ENCODE data around the gene ZNF850. TPM values are rescaled to one million over a fixed set of nuclear protein-coding genes. Genes with fewer than 3 reads are reported as not detected.

The ZNF850 gene
- total and polyA plus RNA-seq, 2 of the 8 experiments (the other 6 are each of a cell fraction or from before 2014, with no cell fraction given), result 6.7 to 21.2 TPM

- TF ChIP-seq RNF2 (IDR thresholded peaks at IDR 0.05; ENCODE audit: borderline replicate concordance, low read depth, low read length, missing control alignments, poor library complexity, severe bottlenecking) (no peak), PHF8 (conservative IDR thresholded peaks at IDR 0.05; ENCODE audit: low read depth, low read length) (no peak), POLR2AphosphoS5 (IDR thresholded peaks at IDR 0.05; ENCODE audit: low read depth, low read length) (no peak), KDM5A (IDR thresholded peaks at IDR 0.05; ENCODE audit: low read length) (no peak), SIRT6 (IDR thresholded peaks at IDR 0.05; ENCODE audit: low read length) (no peak), TAF7 (optimal IDR thresholded peaks at IDR 0.05; ENCODE audit: borderline replicate concordance, low read depth, low read length) (peak; percentile 41), TAF1 (IDR thresholded peaks at IDR 0.05; ENCODE audit: low read depth, low read length) (no peak)
These were observed 594 bp upstream of the ZNF850 start (continued) for GRCh38 chr19:36773223-36773579.

Measured in H1 (cell line).